ENCODE results near the gene MRPS34. TPM values are rescaled to one million over a fixed set of nuclear protein-coding genes. Genes with fewer than 3 reads are reported as not detected.

MRPS34 gene
- total RNA-seq, 1 experiment from 2014 or later, result 276 TPM

GRCh38 chr16:1761751-1762150 is 11.2 kb downstream of the MRPS34 start:
- no peak for DNase-seq (ENCODE audit: low spot score)
- in situ Hi-C loops (cut with HindIII; ENCODE audit: low sequenced_read_pairs), result no loop called here

- in situ Hi-C loops (cut with HindIII; ENCODE audit: low sequenced_read_pairs), result no loop called here
- DNase-seq (ENCODE audit: low spot score), result no peak
Measured at GRCh38 chr16:1760911-1761310, 12.0 kb downstream of the MRPS34 start.

GRCh38 chr16:1759511-1759910 is 13.4 kb downstream of the MRPS34 start:
- in situ Hi-C loops (cut with HindIII; ENCODE audit: low sequenced_read_pairs), result no loop called here
- DNase-seq (ENCODE audit: low spot score), result no peak

GRCh38 chr16:1758923-1759322 is 14.0 kb downstream of the MRPS34 start:
- in situ Hi-C loops (cut with HindIII; ENCODE audit: low sequenced_read_pairs), result no loop called here
- DNase-seq (ENCODE audit: low spot score), result no peak

- in situ Hi-C loops (cut with HindIII; ENCODE audit: low sequenced_read_pairs), result no loop called here
- no peak for DNase-seq (ENCODE audit: low spot score)
Measured at GRCh38 chr16:1757714-1758461, 15.0 kb downstream of the MRPS34 start.

- no peak for DNase-seq (ENCODE audit: low spot score)
- in situ Hi-C loops (cut with HindIII; ENCODE audit: low sequenced_read_pairs), result no loop called here
Measured at GRCh38 chr16:1754204-1754603, 18.7 kb downstream of the MRPS34 start.

- DNase-seq (ENCODE audit: low spot score), result peak; percentile 93
Measured at GRCh38 chr16:1752853-1753252, 20.1 kb downstream of the MRPS34 start.

GRCh38 chr16:1751946-1752345 is 21.0 kb downstream of the MRPS34 start:
- in situ Hi-C loops (cut with HindIII; ENCODE audit: low sequenced_read_pairs), result no loop called here
- no peak for DNase-seq (ENCODE audit: low spot score)

More at GRCh38 chr16:1752853-1753252, 20.1 kb downstream of the MRPS34 start:
- in situ Hi-C loops (cut with HindIII; ENCODE audit: low sequenced_read_pairs), result no loop called here

GRCh38 chr16:1749152-1750117 is 23.5 kb downstream of the MRPS34 start:
- in situ Hi-C loops (cut with HindIII; ENCODE audit: low sequenced_read_pairs), result no loop called here
- DNase-seq (ENCODE audit: low spot score), result peak; percentile 80

- DNase-seq (ENCODE audit: low spot score), result no peak
- in situ Hi-C loops (cut with HindIII; ENCODE audit: low sequenced_read_pairs), result no loop called here
Measured at GRCh38 chr16:1747934-1748333, 25.0 kb downstream of the MRPS34 start.

GRCh38 chr16:1746693-1747195 is 26.2 kb downstream of the MRPS34 start:
- peak; percentile 42 for DNase-seq (ENCODE audit: low spot score)
- in situ Hi-C loops (cut with HindIII; ENCODE audit: low sequenced_read_pairs), result no loop called here

GRCh38 chr16:1745900-1746692 is 26.8 kb downstream of the MRPS34 start:
- in situ Hi-C loops (cut with HindIII; ENCODE audit: low sequenced_read_pairs), result no loop called here
- no peak for DNase-seq (ENCODE audit: low spot score)

GRCh38 chr16:1745181-1745899 is 27.6 kb downstream of the MRPS34 start:
- in situ Hi-C loops (cut with HindIII; ENCODE audit: low sequenced_read_pairs), result no loop called here
- DNase-seq (ENCODE audit: low spot score), result no peak

GRCh38 chr16:1744338-1744840 is 28.5 kb downstream of the MRPS34 start:
- in situ Hi-C loops (cut with HindIII; ENCODE audit: low sequenced_read_pairs), result no loop called here
- DNase-seq (ENCODE audit: low spot score), result no peak

- in situ Hi-C loops (cut with HindIII; ENCODE audit: low sequenced_read_pairs), result no loop called here
- DNase-seq (ENCODE audit: low spot score), result no peak
Measured at GRCh38 chr16:1743376-1744337, 29.3 kb downstream of the MRPS34 start.

GRCh38 chr16:1741553-1742165 is 31.3 kb downstream of the MRPS34 start:
- peak; percentile 59 for DNase-seq (ENCODE audit: low spot score)
- in situ Hi-C loops (cut with HindIII; ENCODE audit: low sequenced_read_pairs), result no loop called here

Measured in G401 (cell line).